Inflammatory macrophage treated with lipopolysaccharide for 1 hour (primary cell): ENCODE results near the gene UBAC2.
A peak's percentile ranks its signal among the peaks of the same experiment; 100 is the strongest.

Experiments
- DNase-seq, 2 donors: peaks; one replicate each; pipeline ENCODE4 v3.0.0-alpha.2; 2020 to 2022

Gene UBAC2

DNA sequence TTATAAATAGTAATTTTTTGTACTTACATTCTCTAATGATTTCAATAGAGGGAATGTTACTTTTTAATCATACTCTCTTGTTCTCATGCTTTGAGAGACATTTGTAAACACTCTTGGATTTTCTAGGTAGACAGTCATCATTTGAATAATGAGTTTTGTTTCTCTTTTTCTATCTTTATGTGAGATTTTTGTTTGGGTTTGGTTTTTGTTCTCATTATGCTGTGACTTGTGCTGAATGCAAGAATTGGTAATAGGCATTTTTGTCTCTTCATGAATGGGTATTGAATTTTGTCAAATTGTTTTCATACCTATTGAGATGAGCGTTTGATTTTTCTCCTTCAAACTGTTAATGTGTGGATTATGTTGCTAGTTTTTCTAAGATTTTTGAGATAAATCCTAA is 163.3 kb downstream of the UBAC2 start:
- DNase-seq: no peak

DNA sequence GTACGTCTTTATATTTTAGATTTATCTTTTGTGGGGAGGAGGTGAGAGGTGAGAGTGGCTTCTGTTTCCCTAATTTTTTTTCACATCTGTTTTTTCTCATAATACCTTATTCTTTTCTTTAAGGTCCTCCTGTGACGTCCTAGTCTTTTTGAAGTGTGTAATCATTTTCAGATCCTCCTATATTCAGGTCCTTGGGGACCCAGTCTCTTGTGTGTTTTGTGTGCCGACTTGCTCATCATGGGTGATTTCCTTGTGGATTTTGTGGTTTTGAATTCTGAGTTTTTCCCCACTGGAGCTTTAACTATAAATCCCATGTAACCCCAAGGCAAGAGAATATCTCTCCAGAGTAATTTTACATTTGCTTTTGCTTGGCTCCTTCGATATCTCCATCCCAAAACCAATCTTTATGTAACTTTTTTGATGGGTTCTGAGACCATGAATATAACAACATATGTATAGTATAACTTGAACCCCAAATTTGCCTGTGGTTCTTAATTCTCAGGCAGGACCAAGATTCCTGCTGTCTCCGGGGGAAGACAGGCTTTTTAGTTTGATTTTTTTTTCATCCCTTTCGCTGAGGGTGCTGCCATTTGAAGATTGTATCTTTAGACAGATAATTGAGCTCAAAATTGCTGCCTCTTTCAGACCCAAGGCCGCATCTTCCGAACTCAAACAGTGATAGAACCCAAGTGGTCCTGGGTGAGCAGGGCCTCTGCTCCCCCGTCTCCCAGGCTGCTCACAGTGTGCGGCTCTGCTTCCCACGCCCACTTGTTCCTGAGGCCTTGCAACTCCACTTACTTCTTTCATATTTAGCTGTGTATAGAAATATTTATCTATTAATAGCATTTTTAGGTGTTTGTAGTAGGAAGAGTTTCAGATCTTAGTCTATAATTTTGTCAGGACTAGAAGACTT is 165.7 kb downstream of the UBAC2 start:
- DNase-seq: peak in 1 of 2 donors; percentile 29

DNA sequence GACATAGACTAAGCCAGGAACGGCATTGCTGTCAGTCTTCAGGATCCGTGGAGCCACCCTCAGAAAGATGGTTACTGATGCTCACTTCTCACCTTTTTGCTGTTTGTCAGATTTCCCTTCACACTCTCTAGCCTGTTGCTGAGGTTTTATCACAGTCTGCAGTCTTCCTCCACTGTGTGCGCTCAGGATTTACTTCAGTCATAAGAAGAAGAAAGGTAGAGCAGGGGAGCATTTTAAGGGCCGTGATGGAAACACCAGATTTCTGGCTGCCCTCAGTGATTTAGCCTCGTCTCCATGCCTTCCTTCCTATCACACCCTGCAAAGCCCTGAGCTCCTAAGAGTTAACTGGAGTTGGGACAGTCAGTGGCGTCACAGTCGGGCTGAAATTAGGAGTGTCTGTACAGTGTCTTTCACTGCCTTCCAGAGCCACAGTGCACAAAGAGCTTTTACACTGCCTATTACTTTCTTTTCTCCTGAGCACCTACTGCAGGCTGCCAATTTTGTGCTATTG is 166.5 kb downstream of the UBAC2 start:
- no peak for DNase-seq

DNA sequence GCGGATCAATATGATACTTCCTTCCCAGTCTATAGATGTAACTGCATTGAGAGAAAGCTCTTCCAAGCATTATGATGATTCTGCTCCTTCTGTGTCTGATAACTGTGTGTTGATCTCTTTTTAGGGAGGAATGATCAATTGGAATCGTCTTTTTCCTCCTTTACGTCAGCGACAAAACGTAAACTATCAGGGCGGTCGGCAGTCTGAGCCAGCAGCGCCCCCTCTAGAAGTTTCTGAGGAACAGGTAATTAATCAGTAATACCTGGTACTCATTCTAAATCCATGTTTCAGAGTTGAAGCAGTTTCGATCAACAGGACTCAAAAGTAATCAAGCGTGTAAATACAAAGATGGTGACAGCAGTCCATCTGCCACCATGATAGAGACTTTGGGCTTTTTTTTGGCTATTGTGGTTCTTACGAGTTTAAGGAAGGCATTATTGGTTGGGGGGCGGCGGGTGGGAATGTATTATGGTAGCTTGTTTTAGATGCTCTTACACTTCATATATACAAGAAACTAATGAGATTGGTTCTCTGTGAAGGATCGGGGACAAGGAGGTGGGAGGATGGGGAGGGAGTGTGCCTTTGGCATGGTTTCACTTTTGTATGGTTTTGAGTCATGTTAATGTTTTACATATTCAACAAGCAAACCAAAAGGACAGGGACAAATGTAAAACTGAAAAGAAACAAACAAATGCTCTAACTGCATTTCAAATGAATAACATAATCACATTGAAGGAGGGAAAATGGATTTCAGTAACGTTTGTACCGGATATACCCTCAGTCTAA is 167.2 kb downstream of the UBAC2 start:
- DNase-seq: no peak

DNA sequence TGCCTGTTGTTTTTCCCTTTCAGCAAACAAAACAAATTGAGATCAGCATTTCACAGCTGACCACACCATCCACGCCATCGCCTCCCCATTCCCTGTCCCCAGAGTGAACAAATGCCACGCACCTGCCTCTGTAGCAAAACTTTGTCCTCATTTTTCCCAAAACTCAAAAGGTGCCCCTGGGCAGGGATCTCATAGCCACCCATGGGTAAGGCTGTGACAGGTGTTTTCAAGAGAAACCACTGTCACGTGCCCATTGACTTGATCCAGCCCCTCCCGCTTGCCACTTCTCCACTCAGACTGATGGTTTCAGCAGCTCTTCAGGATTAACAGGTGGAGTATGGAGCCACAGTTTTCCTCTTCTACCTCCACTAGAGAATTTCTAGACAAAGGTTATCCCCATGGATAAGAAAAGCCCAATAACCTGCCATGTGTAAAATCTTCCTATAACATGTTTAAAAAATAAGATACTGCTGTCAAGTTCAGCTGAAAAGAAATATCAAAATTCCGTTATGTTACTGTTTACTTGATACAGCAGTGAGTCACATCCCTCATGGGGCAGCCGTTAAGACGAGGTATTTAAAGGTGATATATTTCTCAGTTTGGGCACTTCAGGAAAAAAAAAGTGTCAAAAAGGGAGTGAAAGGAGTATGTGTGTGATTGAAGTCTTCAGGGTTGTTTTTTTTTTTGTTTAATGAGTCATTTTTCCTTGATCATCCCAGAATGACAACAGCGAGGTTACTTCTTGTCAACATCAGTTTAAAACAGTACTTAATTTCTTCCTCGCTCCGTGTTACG is 170.0 kb downstream of the UBAC2 start:
- no peak for DNase-seq

DNA sequence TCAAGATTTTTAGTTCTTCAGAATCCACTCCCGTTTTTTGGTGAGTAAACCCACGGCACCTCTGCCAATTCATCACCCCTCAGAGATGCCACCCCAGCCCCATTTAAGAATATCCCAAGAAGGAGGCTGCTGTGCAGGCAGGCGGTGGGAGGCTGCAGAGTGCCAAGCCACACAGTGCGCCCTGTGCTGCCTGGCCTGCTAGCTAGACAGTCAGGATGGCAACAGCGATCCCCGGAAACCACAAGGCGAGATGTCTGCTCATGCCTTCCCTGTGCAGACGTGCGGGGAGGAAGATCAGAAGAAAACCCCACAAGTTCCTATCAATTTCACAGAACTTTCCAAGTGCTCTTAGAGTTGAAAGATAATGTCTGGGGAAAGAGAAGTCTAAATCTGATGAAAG is 171.3 kb downstream of the UBAC2 start:
- DNase-seq: no peak

DNA sequence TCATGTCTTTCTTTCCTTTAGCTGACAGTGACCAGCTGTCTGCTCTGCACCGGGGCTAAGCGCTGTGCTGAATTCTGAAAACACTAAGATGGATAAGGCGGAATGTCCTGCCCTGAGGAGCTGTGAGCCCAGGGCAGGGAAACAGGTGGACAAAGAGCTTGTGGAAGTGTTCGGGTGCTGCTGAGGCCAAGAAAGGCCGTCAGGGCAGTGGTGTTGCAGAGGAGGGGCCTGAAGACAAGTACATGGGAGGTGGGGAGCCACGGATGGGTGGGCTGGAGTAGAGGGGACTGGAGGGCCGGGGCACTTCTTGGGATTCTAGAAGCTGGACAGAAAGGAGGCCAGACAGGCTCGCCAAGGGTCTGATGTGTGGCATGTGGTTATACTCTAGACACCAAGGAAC is 172.8 kb downstream of the UBAC2 start:
- no peak for DNase-seq

DNA sequence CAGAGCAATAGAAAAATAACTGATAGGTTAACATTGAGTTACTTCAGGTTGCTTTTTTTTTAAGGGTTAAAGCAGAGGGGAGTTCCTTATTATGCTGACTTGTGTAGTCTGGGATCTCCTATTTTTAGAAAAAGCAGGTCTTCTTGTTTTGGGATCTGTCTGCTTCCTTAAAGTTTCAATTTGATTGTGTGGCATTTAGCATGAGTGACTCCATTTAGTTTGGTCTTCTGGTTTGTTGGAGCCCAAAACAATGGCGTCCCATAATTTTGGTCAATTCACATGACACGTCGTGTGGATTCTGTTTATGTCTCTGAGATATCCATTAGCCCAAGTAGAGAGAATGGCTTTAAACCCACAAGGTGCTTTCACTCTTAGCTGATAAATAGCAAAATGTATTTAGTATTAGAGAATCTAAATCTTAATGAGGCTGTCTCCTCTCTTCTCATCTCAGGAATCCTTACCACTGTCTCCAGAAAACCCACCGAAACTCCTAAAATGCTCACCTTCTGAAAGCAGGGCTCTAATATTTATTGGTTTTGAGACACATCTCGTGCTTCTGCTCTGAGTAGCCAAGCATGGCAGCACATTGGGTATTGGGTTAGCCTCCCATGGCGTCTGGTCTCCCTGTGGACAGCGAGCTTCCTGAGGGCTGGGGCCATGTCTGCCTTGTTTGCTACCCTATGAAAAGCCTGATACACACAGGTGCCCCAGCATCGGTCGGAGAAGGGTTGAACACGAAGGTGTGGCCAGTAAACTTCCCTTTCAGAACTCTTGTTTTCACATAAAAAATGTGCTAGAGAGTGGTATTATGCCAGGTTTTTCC is 173.7 kb downstream of the UBAC2 start:
- no peak for DNase-seq

DNA sequence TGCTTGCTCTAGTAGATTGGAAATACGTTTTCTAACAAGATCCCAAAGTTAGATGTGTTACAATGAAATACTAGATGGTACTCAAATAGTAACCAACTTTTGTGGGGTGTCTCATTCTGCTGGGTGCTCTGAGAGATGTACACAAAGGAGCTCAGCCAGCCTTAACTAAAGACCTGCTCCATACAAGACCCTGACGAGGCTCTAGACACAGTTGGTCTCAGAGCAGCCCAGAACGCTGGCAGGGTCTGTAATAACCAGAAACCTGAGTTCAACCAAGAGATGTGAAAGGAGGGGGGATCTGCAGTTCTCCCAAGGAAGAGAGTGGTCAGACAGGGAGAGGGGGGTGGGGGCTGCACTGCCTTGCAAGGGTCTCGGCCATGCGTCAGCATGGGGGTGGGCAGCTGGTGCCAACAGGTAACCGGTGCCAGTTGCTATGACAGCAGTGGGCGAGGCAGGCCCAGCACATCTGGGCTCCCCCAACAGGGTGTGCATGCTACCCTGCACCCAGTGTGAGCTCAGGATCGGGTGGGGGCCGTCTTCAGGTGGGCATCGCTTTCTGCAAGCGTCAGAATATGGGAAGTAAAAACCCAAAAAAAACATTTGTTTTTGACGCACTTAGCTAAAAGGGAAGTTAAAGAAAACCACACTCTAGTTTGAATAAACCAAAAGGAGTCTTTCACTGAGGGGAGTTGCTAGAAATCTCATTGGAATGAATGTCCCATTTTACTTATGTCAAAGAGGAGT is 174.5 kb downstream of the UBAC2 start:
- peak; percentile 50 to 54 for DNase-seq

DNA sequence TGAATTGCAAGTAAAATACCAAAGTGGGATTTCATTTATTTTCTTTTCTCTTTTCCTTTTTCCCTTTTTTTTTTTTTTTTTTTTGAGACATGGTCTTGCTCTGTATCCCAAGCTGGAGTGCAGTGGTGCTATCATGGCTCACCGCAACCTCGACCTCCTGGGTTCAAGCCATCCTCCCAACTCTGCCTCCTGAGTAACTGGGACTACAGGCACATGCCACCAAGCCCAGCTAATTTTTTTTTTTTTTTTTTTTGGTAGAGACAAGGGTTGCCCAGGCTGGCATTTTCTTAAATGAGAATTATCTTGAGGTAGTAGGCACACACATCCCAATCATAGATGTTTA is 175.1 kb downstream of the UBAC2 start:
- no peak for DNase-seq

DNA sequence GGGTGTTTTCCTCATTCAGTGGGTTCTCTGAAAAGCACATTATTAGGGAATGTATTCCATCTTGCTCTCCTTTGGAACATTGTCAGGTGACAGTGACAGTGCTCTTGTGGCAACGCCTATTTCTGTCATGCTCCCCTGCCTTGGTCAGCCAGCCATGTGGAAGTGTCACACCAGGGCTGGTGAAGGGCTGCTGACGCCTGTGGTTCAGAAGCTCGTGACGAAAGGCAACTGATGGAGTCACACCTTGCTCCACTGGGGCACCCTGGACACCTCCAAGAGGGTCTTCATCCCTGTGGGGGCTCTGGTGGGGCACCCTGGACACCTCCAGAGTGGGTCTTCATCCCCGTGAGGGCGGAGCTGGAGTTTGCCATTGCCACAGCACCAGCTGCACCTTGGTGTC is 175.5 kb downstream of the UBAC2 start:
- DNase-seq: peak; percentile 30 to 77

DNA sequence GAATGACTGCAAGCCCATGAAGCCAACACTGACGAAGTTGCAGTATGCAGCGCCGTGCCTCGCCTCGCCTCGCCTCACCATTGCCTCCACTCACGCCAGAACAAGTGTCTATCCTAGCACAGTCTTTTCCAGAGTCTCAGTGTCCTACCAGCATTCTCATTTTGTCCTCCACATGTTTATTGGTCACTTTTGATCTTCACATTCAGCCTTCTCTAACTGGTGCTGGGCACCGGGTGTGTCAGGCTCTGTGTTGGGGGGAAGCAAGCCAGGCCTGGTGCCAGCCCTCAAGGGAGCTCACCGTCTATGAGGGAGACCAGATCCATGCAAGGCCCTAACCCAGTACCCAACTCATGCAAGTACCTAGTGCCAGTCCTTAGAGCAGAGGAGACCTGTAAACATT is 176.3 kb downstream of the UBAC2 start:
- no peak for DNase-seq

DNA sequence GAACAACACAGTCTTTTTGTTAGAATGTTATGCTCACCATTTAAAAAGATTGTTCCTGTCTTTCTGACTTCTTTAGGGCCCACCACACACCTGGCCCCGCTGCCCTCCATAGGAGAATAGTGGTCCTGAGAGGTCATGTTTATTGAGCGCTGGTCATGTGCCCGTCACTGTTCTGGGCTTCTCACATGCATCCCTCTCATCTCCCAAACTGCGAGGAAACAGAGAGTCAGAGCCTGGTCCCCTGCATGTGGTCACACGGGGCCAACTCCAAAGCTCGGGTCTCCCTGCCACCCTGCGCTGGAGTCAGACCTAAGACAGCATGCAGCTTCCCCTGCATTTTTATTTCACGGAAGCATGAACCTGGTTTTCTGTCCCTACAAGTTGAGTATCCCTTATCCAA is 177.0 kb downstream of the UBAC2 start:
- DNase-seq: no peak

DNA sequence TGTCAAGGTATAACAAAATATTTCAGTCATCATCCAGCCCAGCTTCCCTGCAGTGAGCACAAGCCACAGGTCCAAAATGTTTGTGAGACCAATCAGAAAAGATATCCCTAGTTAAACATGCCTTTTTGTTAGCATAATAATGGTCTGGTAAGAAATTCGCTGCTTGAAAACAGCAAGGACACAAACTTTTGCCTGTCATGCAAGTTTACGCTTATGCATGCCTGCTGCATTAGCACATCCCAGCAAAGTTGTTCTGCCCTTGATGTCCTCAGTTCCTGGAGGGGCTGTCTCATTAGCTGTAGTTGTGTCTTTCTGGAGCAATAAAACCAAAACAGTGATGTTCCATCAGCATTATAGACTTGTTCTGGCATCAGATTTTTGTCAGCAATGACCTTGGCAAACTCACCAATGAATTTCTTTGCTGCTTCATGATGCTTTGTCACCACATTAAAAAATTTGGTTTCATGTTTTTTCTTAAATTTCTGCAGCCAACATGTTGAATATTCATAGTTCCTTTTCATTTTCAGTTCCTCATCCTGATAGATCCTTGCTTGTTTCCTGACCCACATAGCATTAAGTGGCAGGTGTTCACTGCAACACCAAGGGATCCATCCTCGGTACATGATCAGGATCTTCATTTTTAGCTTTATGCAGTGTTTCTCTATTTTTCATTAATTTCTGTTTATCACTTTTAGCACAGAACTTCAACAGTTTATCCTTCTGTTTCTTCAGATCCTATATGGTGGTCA is 178.5 kb downstream of the UBAC2 start:
- no peak for DNase-seq

DNA sequence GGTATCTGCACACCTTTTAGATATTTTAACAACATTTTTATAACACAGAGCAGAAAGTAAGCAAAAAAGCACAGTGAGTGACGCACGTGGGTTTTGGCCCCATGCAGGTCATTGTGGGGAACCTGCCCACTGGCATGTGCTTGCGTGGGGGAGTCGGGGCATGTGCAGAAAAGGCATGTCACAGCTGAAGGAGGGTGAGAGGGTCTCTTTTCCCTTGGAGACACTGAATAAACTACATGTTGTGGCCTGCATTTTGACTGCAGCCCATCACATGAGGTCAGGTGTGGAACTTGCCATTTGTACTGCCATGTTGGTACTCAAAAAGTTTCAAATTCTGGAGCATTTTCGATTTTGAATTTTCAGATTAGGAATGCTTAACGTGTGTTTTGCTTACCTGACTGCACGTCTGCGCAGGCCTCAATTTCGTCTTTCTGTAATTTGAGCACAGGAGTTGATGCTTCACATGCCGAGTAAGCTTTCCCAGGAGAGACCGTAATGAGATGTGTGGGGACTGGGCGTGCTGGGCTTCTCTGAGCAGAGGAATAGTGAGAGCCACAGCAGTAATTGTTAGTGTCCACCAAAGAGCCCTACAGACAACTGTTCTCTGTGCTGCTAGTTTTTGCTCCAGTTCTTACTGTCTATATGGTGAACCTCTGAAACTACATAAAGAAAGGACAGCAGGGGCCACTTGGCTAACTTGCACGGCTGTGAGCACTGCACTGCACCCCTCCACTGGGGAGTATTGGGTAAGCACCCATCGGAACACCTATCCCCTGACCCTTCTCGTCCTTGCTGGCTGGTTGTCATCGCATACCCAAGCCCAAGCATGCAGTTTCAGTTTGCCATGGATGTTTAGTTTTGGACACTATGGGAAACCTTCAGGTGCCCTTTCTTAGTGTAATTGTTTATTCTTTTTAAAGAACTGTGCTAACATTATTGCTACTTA is 179.5 kb downstream of the UBAC2 start:
- DNase-seq: no peak

DNA sequence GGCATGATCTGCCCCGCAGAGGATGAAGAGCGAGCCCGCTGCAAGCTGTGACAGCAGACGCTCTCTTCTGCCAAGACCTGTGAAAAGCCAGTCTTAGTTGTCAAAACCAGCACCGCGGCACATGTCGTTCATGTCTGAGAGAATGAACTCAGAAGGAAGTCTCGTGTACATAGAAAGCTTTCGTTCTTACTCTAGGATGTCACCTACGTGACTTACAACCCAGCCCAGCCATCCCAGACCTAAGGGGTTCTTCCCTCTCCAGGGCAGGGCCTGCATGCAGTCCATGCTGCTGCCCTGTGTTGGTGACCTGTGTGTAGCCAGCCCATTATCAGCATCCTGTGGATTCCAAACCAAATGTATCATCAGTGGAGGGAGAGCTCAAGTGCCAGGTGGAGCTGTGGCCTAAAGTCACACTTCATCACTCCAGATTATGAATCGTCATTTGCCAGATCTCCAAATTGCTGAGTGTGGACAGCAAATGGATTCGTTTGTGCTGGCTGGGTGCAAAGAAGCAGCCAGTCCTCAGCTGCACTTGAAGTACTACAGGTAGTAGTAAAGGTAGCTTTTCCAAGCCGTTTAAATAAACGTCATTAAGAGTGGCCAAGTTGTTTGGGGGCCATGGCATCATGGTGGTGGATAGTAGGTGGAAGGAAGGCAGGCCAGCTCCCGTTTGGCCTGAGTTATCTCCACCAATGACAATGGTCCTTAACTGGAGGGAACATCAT is 180.4 kb downstream of the UBAC2 start:
- no peak for DNase-seq

DNA sequence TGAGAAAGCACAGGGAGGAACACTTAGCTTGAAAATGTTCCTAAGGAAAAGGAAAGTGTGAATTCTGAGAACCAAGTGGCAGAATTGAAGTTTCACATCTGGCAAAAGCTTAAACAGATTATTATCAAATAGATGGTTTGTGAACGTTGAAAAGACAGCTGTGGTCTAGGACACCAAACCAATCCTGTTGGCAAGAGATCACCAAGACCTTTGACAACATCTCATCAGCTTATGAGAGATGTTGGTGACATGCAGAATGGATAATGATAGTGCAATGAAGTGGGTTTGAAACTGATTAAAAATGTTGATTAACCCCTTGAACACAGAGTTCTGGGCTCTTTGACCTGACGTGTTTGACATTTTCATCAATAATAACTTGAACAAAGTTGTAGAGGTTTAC is 181.1 kb downstream of the UBAC2 start:
- DNase-seq: no peak

DNA sequence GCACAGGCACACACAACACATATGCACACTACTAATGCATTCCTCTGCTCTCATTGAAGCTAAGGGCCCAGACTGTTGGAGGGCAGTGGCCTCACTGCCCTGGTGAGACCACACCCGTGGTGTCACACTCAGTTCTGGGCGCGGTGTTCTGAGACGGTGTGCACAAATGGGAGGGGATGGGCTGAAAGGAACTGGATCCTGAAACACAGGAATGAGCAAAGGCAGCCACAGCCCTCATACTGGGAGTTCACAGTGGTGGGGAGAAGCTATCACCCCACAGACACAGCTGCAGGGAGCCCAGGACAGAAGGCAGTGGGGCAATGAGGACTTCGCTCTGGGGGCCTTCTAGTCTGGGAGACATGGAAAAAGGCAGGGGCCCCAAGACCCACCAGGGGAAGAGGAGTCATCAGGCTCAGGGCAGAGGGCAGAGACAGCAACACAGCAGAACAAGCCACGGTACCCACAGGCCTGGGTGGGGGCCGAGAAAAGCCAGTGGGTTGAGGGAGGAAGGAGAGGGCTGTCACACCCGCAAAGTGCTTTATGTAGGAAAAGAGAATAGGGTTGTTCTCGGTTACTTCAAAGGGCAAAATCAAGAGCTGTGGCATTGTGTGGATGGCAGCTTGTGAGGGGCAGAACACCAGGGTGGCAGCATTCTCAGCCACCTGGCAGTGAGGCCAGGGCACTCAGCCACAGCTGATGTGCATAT is 181.9 kb downstream of the UBAC2 start:
- no peak for DNase-seq
